Mononuclear cell (primary cell): ENCODE measurements around the gene LRBA. TPM values are rescaled to one million over a fixed set of nuclear protein-coding genes. Genes with fewer than 3 reads are reported as not detected.

ENCODE experiments used
- H3K27me3 ChIP-seq: 2 replicates; pipeline ENCODE4 v1.6.0; 2011; ENCODE audit warnings: low read length, control low read depth; ENCODE audit not compliant: insufficient read depth
- H3K4me1 ChIP-seq: 2 replicates; pipeline ENCODE4 v1.5.1; 2011; ENCODE audit warnings: mild to moderate bottlenecking, low read length, control low read depth; ENCODE audit not compliant: insufficient read depth
- H3K4me3 ChIP-seq: 2 replicates; pipeline ENCODE4 v1.5.1; 2011; ENCODE audit warnings: mild to moderate bottlenecking, low read length, moderate library complexity
- H3K9me3 ChIP-seq: 2 replicates; pipeline ENCODE4 v1.5.1; 2011; ENCODE audit warnings: low read depth, mild to moderate bottlenecking, control low read depth, low read length
- total RNA-seq: library from RNA; depleted of rRNA; stranded (reverse); fragments of >200 nt; gene quantifications from one replicate; pipeline ENCODE4 v1.2.3, GENCODE V29; 2012

Gene LRBA
- total RNA-seq, 1 donor = 96.0 TPM

- H3K4me1 ChIP-seq = no peaks in the 10 kb centered on the region
- H3K4me3 ChIP-seq = no peak overlapping the region
- H3K9me3 ChIP-seq = no peaks in the 10 kb centered on the region
- H3K27me3 ChIP-seq = no peaks in the 10 kb centered on the region
Observed at GRCh38 chr4:150286656-150287055, 728.4 kb downstream of the LRBA start.

GRCh38 chr4:150283689-150284088, 731.4 kb downstream of the LRBA start:
- Histone ChIP-seq H3K4me1 (no peaks in the 10 kb centered on the region), H3K4me3 (no peak overlapping the region), H3K27me3 (no peaks in the 10 kb centered on the region), H3K9me3 (no peaks in the 10 kb centered on the region)

- Histone ChIP-seq H3K27me3 (no peaks in the 10 kb centered on the region), H3K4me1 (no peaks in the 10 kb centered on the region), H3K4me3 (no peak overlapping the region), H3K9me3 (no peaks in the 10 kb centered on the region)
Observed at GRCh38 chr4:150280975-150281374, 734.1 kb downstream of the LRBA start.

- H3K9me3 ChIP-seq = no peaks in the 10 kb centered on the region
- no peaks in the 10 kb centered on the region for H3K4me1 ChIP-seq
- H3K27me3 ChIP-seq = no peaks in the 10 kb centered on the region
- H3K4me3 ChIP-seq = no peak overlapping the region
Observed at GRCh38 chr4:150280081-150280895, 734.8 kb downstream of the LRBA start.

- Histone ChIP-seq H3K27me3 (no peaks in the 10 kb centered on the region), H3K9me3 (no peaks in the 10 kb centered on the region), H3K4me1 (no peaks in the 10 kb centered on the region), H3K4me3 (no peak overlapping the region)
Observed at GRCh38 chr4:150278206-150278605, 736.9 kb downstream of the LRBA start.

GRCh38 chr4:150268444-150268843, 746.6 kb downstream of the LRBA start:
- Histone ChIP-seq H3K4me1 (no peaks in the 10 kb centered on the region), H3K27me3 (no peaks in the 10 kb centered on the region), H3K9me3 (no peaks in the 10 kb centered on the region), H3K4me3 (no peak overlapping the region)

GRCh38 chr4:150265806-150266205, 749.3 kb downstream of the LRBA start:
- Histone ChIP-seq H3K4me3 (no peak overlapping the region), H3K4me1 (no peaks in the 10 kb centered on the region), H3K27me3 (no peaks in the 10 kb centered on the region)

GRCh38 chr4:150264595-150265161, 750.4 kb downstream of the LRBA start:
- Histone ChIP-seq H3K27me3 (no peaks in the 10 kb centered on the region), H3K4me1 (no peaks in the 10 kb centered on the region), H3K4me3 (no peak overlapping the region), H3K9me3 (no peaks in the 10 kb centered on the region)

More at GRCh38 chr4:150265806-150266205, 749.3 kb downstream of the LRBA start:
- no peaks in the 10 kb centered on the region for H3K9me3 ChIP-seq

GRCh38 chr4:150262611-150263010, 752.5 kb downstream of the LRBA start:
- Histone ChIP-seq H3K9me3 (no peaks in the 10 kb centered on the region), H3K4me1 (no peaks in the 10 kb centered on the region), H3K4me3 (no peak overlapping the region), H3K27me3 (no peaks in the 10 kb centered on the region)

- no peak overlapping the region for H3K4me3 ChIP-seq
- H3K9me3 ChIP-seq = no peaks in the 10 kb centered on the region
- H3K4me1 ChIP-seq = no peaks in the 10 kb centered on the region
- H3K27me3 ChIP-seq = no peaks in the 10 kb centered on the region
Observed at GRCh38 chr4:150261571-150261970, 753.5 kb downstream of the LRBA start.

- no peaks in the 10 kb centered on the region for H3K9me3 ChIP-seq
- no peaks in the 10 kb centered on the region for H3K27me3 ChIP-seq
- no peak overlapping the region for H3K4me3 ChIP-seq
- H3K4me1 ChIP-seq = no peaks in the 10 kb centered on the region
Observed at GRCh38 chr4:150259861-150260567, 755.1 kb downstream of the LRBA start.

- no peaks in the 10 kb centered on the region for H3K27me3 ChIP-seq
- no peaks in the 10 kb centered on the region for H3K9me3 ChIP-seq
- no peaks in the 10 kb centered on the region for H3K4me1 ChIP-seq
- H3K4me3 ChIP-seq = no peak overlapping the region
Observed at GRCh38 chr4:150258569-150258968, 756.5 kb downstream of the LRBA start.

GRCh38 chr4:150256841-150257730, 758.0 kb downstream of the LRBA start:
- no peak overlapping the region for H3K4me3 ChIP-seq
- no peaks in the 10 kb centered on the region for H3K4me1 ChIP-seq
- H3K9me3 ChIP-seq = no peaks in the 10 kb centered on the region
- H3K27me3 ChIP-seq = no peaks in the 10 kb centered on the region

- H3K4me3 ChIP-seq = no peak overlapping the region
- H3K9me3 ChIP-seq = no peaks in the 10 kb centered on the region
- no peaks in the 10 kb centered on the region for H3K27me3 ChIP-seq
- no peaks in the 10 kb centered on the region for H3K4me1 ChIP-seq
Observed at GRCh38 chr4:150256225-150256620, 758.9 kb downstream of the LRBA start.
